SK-N-MC (cell line): Measurements from ENCODE around the gene EVX2.

Experiments
- DNase-seq: peaks from one replicate; pipeline ENCODE4 v3.0.0-alpha.2; 2011; ENCODE audit warnings: low read depth, low spot score
- H3K27ac ChIP-seq: fragments of 200-600 bp; sonication (generic); 2 replicates; pipeline ENCODE4 v1.5.1; 2016; ENCODE audit warnings: mixed run types
- H3K36me3 ChIP-seq: fragments of 200-600 bp; sonication (generic); 2 replicates; pipeline ENCODE4 v1.6.1; 2017; ENCODE audit warnings: antibody characterized with exemption, low read length, mixed read lengths; ENCODE audit not compliant: insufficient read depth
- H3K4me3 ChIP-seq: fragments of 200-600 bp; sonication (generic); 2 replicates; pipeline ENCODE4 v1.5.1; 2016
- H3K9ac ChIP-seq: fragments of 200-600 bp; sonication (generic); 2 replicates; pipeline ENCODE4 v1.8.0; 2017; ENCODE audit warnings: mixed run types, mixed read lengths; ENCODE audit not compliant: insufficient read length
- H3K9me3 ChIP-seq: fragments of 200-600 bp; sonication (generic); 2 replicates; pipeline ENCODE4 v1.6.1; 2017; ENCODE audit warnings: low read depth, mild to moderate bottlenecking, antibody characterized with exemption, low read length, moderate library complexity, mixed read lengths
- EZH2 ChIP-seq: fragments of 200-600 bp; sonication (generic); IDR thresholded peaks from one replicate; pipeline ENCODE4 v1.6.1; 2017; ENCODE audit warnings: antibody characterized with exemption
- FOXP2 ChIP-seq: optimal IDR thresholded peaks from 2 replicates; pipeline ENCODE3; 2011; ENCODE audit warnings: mild to moderate bottlenecking, moderate library complexity; ENCODE audit not compliant: insufficient read depth; ENCODE audit errors: extremely low read length, control extremely low read depth
- POLR2AphosphoS5 ChIP-seq: IDR thresholded peaks from 2 replicates; pipeline ENCODE4 v1.6.1; 2012; ENCODE audit warnings: mild to moderate bottlenecking, low read depth, low read length, borderline replicate concordance

Gene EVX2

GRCh38 chr2:176071330-176072291, 12.2 kb downstream of the EVX2 start:
- no peak overlapping the region for H3K4me3 ChIP-seq
- TF ChIP-seq FOXP2 (no peak), EZH2 (no peak), POLR2AphosphoS5 (no peak)
- no peak for DNase-seq

GRCh38 chr2:176068419-176068832, 15.3 kb downstream of the EVX2 start:
- H3K4me3 ChIP-seq, result no peak overlapping the region
- H3K9ac ChIP-seq, result no peak overlapping the region
- H3K36me3 ChIP-seq, result no peaks in the 10 kb centered on the region
- no peak overlapping the region for H3K27ac ChIP-seq
- no peak for TF ChIP-seq POLR2AphosphoS5
- no peak for DNase-seq
- no peaks in the 10 kb centered on the region for H3K9me3 ChIP-seq

More at GRCh38 chr2:176071330-176072291, 12.2 kb downstream of the EVX2 start:
- Histone ChIP-seq H3K9ac (no peak overlapping the region), H3K9me3 (no peaks in the 10 kb centered on the region), H3K36me3 (no peaks in the 10 kb centered on the region), H3K27ac (no peak overlapping the region)

GRCh38 chr2:176067589-176068418, 16.0 kb downstream of the EVX2 start:
- Histone ChIP-seq H3K9ac (no peak overlapping the region), H3K4me3 (no peak overlapping the region), H3K9me3 (no peaks in the 10 kb centered on the region), H3K36me3 (no peaks in the 10 kb centered on the region), H3K27ac (no peak overlapping the region)
- DNase-seq, result no peak
- no peak for TF ChIP-seq FOXP2
- no peak for TF ChIP-seq EZH2
- no peak for TF ChIP-seq POLR2AphosphoS5

- H3K9me3 ChIP-seq, result no peaks in the 10 kb centered on the region
- TF ChIP-seq POLR2AphosphoS5 (no peak), EZH2 (no peak), FOXP2 (no peak)
- no peak overlapping the region for H3K4me3 ChIP-seq
- no peak overlapping the region for H3K9ac ChIP-seq
- no peak for DNase-seq
- no peak overlapping the region for H3K27ac ChIP-seq
- no peaks in the 10 kb centered on the region for H3K36me3 ChIP-seq
Measured at GRCh38 chr2:176066645-176067588, 16.8 kb downstream of the EVX2 start.

- no peak overlapping the region for H3K27ac ChIP-seq
- no peak for DNase-seq
Measured at GRCh38 chr2:176063958-176064357, 19.8 kb downstream of the EVX2 start.

GRCh38 chr2:176056406-176056805, 27.4 kb downstream of the EVX2 start:
- no peaks in the 10 kb centered on the region for H3K9me3 ChIP-seq
- H3K4me3 ChIP-seq, result no peak overlapping the region
- H3K27ac ChIP-seq, result no peak overlapping the region
- no peak overlapping the region for H3K9ac ChIP-seq
- DNase-seq, result no peak
- no peaks in the 10 kb centered on the region for H3K36me3 ChIP-seq
- no peak for TF ChIP-seq FOXP2
- TF ChIP-seq EZH2, result no peak
- TF ChIP-seq POLR2AphosphoS5, result no peak

More at GRCh38 chr2:176063958-176064357, 19.8 kb downstream of the EVX2 start:
- no peaks in the 10 kb centered on the region for H3K36me3 ChIP-seq
- TF ChIP-seq EZH2 (no peak), POLR2AphosphoS5 (no peak), FOXP2 (no peak)
- H3K9ac ChIP-seq, result no peak overlapping the region
- no peak overlapping the region for H3K4me3 ChIP-seq
- no peaks in the 10 kb centered on the region for H3K9me3 ChIP-seq

- H3K9ac ChIP-seq, result no peak overlapping the region
- no peak overlapping the region for H3K4me3 ChIP-seq
- no peak for DNase-seq
- no peaks in the 10 kb centered on the region for H3K9me3 ChIP-seq
- TF ChIP-seq EZH2 (no peak), FOXP2 (no peak), POLR2AphosphoS5 (no peak)
- H3K27ac ChIP-seq, result no peak overlapping the region
- no peaks in the 10 kb centered on the region for H3K36me3 ChIP-seq
Measured at GRCh38 chr2:176039375-176039774, 44.4 kb downstream of the EVX2 start.
